NCI-H146 (cell line): ENCODE results near the gene CNTFR.

Experiments used
- DNase-seq: peaks from one replicate; lab custom pipeline; 2025; lab: John Stamatoyannopoulos, UW

Gene CNTFR

GRCh38 chr9:34620061-34620994, 30.8 kb upstream of the CNTFR start, which contains the start of gene DCTN3:
Gene DCTN3 (minus strand): TSS chr9:34620495. CDS start chr9:34620464, 31 bp downstream.
- DNase-seq: peak; percentile 97

GRCh38 chr9:34615132-34615531, 25.6 kb upstream of the CNTFR start:
- DNase-seq: no peak

- peak; percentile 86 for DNase-seq
Measured at GRCh38 chr9:34612788-34613390, 23.4 kb upstream of the CNTFR start.

GRCh38 chr9:34611811-34612787, 22.6 kb upstream of the CNTFR start, which contains the start of gene RPP25L:
Gene RPP25L (minus strand): TSS chr9:34612097. CDS start chr9:34611296, 801 bp downstream.
- peak; percentile 89 for DNase-seq

- no peak for DNase-seq
Measured at GRCh38 chr9:34611251-34611810, 21.8 kb upstream of the CNTFR start.

- DNase-seq: no peak
Measured at GRCh38 chr9:34610434-34611206, 21.1 kb upstream of the CNTFR start.

GRCh38 chr9:34607331-34607730, 17.8 kb upstream of the CNTFR start:
- no peak for DNase-seq

GRCh38 chr9:34606905-34607304, 17.4 kb upstream of the CNTFR start:
- DNase-seq: peak; percentile 42

GRCh38 chr9:34606190-34606589, 16.7 kb upstream of the CNTFR start:
- no peak for DNase-seq

GRCh38 chr9:34603610-34604231, 14.2 kb upstream of the CNTFR start:
- peak; percentile 74 for DNase-seq

- no peak for DNase-seq
Measured at GRCh38 chr9:34601937-34602573, 12.5 kb upstream of the CNTFR start.

GRCh38 chr9:34600908-34601307, 11.4 kb upstream of the CNTFR start:
- DNase-seq: no peak

GRCh38 chr9:34599546-34599945, 10.0 kb upstream of the CNTFR start:
- DNase-seq: no peak

- no peak for DNase-seq
Measured at GRCh38 chr9:34594177-34594576, 4.7 kb upstream of the CNTFR start.

- peak; percentile 46 for DNase-seq
Measured at GRCh38 chr9:34592895-34593601, 3.5 kb upstream of the CNTFR start.

GRCh38 chr9:34591917-34592866, 2.7 kb upstream of the CNTFR start:
- DNase-seq: no peak

- DNase-seq: peak; percentile 83
Measured at GRCh38 chr9:34591248-34591916, 1.9 kb upstream of the CNTFR start.
